ENCODE data around the gene FBXL20.
"Not testable (repeated sequence)": the region's sequence is repeated elsewhere in the genome, so short reads cannot be mapped to it uniquely, and the experiment has no call there.

FBXL20 gene

GRCh38 chr17:39447561-39447960 lies 46.1 kb upstream of the FBXL20 start:
- peak overlapping the region; percentile 92 for H3K4me2 ChIP-seq (ENCODE audit: low read depth, low read length, poor library complexity, severe bottlenecking)
- no peaks in the 10 kb centered on the region for H3K9me2 ChIP-seq (replicated peaks; ENCODE audit: low read depth, low read length)
- peak overlapping the region; percentile 48 for H3K9ac ChIP-seq (ENCODE audit: low read depth, low read length, poor library complexity, severe bottlenecking)
- peaks cover 25% of the 10 kb centered on the region for H3K4me1 ChIP-seq (ENCODE audit: insufficient read depth, low read length, poor library complexity, severe bottlenecking)
- TF ChIP-seq, protein P1, sequence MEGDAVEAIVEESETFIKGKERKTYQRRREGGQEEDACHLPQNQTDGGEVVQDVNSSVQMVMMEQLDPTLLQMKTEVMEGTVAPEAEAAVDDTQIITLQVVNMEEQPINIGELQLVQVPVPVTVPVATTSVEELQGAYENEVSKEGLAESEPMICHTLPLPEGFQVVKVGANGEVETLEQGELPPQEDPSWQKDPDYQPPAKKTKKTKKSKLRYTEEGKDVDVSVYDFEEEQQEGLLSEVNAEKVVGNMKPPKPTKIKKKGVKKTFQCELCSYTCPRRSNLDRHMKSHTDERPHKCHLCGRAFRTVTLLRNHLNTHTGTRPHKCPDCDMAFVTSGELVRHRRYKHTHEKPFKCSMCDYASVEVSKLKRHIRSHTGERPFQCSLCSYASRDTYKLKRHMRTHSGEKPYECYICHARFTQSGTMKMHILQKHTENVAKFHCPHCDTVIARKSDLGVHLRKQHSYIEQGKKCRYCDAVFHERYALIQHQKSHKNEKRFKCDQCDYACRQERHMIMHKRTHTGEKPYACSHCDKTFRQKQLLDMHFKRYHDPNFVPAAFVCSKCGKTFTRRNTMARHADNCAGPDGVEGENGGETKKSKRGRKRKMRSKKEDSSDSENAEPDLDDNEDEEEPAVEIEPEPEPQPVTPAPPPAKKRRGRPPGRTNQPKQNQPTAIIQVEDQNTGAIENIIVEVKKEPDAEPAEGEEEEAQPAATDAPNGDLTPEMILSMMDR (conservative IDR thresholded peaks at IDR 0.05; ENCODE audit: low read length): no peak
- TF ChIP-seq EZH2phosphoT487 (IDR thresholded peaks at IDR 0.05; ENCODE audit: borderline replicate concordance): no peak
- H3K36me3 ChIP-seq (ENCODE audit: insufficient read depth, low read length): peaks cover 34% of the 10 kb centered on the region; the same call in 1 of the 2 replicates
- H4K20me1 ChIP-seq (ENCODE audit: insufficient read depth, low read length, poor library complexity, severe bottlenecking): peaks cover 30% of the 10 kb centered on the region
- no peaks in the 10 kb centered on the region for H3F3A ChIP-seq (ENCODE audit: low read depth)
- H3K4me3 ChIP-seq (ENCODE audit: low read length, poor library complexity, severe bottlenecking): peak overlapping the region; percentile 43
- peaks cover 75% of the 10 kb centered on the region for H3K79me2 ChIP-seq (ENCODE audit: insufficient read depth, low read length)
- H2AFZ ChIP-seq (ENCODE audit: low read length): no peak overlapping the region
- H3K9me3 ChIP-seq (ENCODE audit: insufficient read depth, low read depth, low read length): no peaks in the 10 kb centered on the region
- H3K27me3 ChIP-seq (ENCODE audit: insufficient read depth, low read length, poor library complexity, severe bottlenecking): no peaks in the 10 kb centered on the region

GRCh38 chr17:39443326-39443725 lies 41.9 kb upstream of the FBXL20 start:
- Histone ChIP-seq H3K79me2 (ENCODE audit: insufficient read depth, low read length) (peaks cover 43% of the 10 kb centered on the region), H2AFZ (ENCODE audit: low read length) (no peak overlapping the region), H3K9ac (ENCODE audit: low read depth, low read length, poor library complexity, severe bottlenecking) (no peak overlapping the region), H3K9me3 (ENCODE audit: insufficient read depth, low read depth, low read length) (no peaks in the 10 kb centered on the region), H3K4me2 (ENCODE audit: low read depth, low read length, poor library complexity, severe bottlenecking) (no peak overlapping the region), H3K27me3 (ENCODE audit: insufficient read depth, low read length, poor library complexity, severe bottlenecking) (no peaks in the 10 kb centered on the region), H3F3A (ENCODE audit: low read depth) (no peaks in the 10 kb centered on the region), H3K4me1 (ENCODE audit: insufficient read depth, low read length, poor library complexity, severe bottlenecking) (peaks cover 5% of the 10 kb centered on the region), H4K20me1 (ENCODE audit: insufficient read depth, low read length, poor library complexity, severe bottlenecking) (peaks cover 16% of the 10 kb centered on the region), H3K4me3 (ENCODE audit: low read length, poor library complexity, severe bottlenecking) (no peak overlapping the region), H3K36me3 (ENCODE audit: insufficient read depth, low read length) (peaks cover 71% of the 10 kb centered on the region; the same call in 1 of the 2 replicates), H3K9me2 (replicated peaks; ENCODE audit: low read depth, low read length) (no peaks in the 10 kb centered on the region)
- TF ChIP-seq, protein P1 (conservative IDR thresholded peaks at IDR 0.05; ENCODE audit: low read length): no peak
- no peak for TF ChIP-seq EZH2phosphoT487 (IDR thresholded peaks at IDR 0.05; ENCODE audit: borderline replicate concordance)

GRCh38 chr17:39439868-39440267 lies 38.4 kb upstream of the FBXL20 start:
- not testable (repeated sequence) for H3K9me3 ChIP-seq (ENCODE audit: insufficient read depth, low read depth, low read length); H3K9ac ChIP-seq (ENCODE audit: low read depth, low read length, poor library complexity, severe bottlenecking); H3K4me3 ChIP-seq (ENCODE audit: low read length, poor library complexity, severe bottlenecking); H4K20me1 ChIP-seq (ENCODE audit: insufficient read depth, low read length, poor library complexity, severe bottlenecking); H3K27me3 ChIP-seq (ENCODE audit: insufficient read depth, low read length, poor library complexity, severe bottlenecking); H3F3A ChIP-seq (ENCODE audit: low read depth); H3K4me1 ChIP-seq (ENCODE audit: insufficient read depth, low read length, poor library complexity, severe bottlenecking); H3K9me2 ChIP-seq (replicated peaks; ENCODE audit: low read depth, low read length); H2AFZ ChIP-seq (ENCODE audit: low read length); H3K4me2 ChIP-seq (ENCODE audit: low read depth, low read length, poor library complexity, severe bottlenecking)
- H3K36me3 ChIP-seq (ENCODE audit: insufficient read depth, low read length): peaks cover 72% of the 10 kb centered on the region; the same call in 1 of the 2 replicates
- peaks cover 12% of the 10 kb centered on the region; the same call in 1 of the 2 replicates for H3K79me2 ChIP-seq (ENCODE audit: insufficient read depth, low read length)

DNA sequence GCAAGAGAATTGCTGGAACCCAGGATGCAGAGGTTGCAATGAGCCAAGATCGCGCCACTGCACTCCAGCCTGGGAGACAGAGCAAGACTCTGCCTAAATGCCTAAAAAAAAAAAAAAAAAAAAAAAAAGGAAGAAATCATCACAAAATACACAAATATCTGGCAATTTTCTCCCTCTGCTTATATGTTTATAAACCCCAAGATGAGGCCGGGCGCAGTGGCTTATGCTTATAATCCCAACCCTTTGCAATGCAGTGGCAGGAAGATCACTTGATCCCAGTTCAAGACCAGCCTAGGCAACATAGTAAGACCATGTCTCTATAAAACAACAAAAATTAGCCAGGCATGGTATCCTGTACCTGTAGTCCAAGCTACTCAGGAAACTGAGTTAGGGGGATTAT lies 28.2 kb upstream of the FBXL20 start:
- H3K36me3 ChIP-seq (ENCODE audit: insufficient read depth, low read length): peaks cover 76% of the 10 kb centered on the region
- H3F3A ChIP-seq (ENCODE audit: low read depth): no peaks in the 10 kb centered on the region

More for the DNA sequence above, 28.2 kb upstream of the FBXL20 start:
- H3K9me3 ChIP-seq (ENCODE audit: insufficient read depth, low read depth, low read length): no peaks in the 10 kb centered on the region
- H2AFZ ChIP-seq (ENCODE audit: low read length): no peak overlapping the region
- no peak overlapping the region for H3K4me2 ChIP-seq (ENCODE audit: low read depth, low read length, poor library complexity, severe bottlenecking)
- H4K20me1 ChIP-seq (ENCODE audit: insufficient read depth, low read length, poor library complexity, severe bottlenecking): no peaks in the 10 kb centered on the region
- TF ChIP-seq EZH2phosphoT487 (IDR thresholded peaks at IDR 0.05; ENCODE audit: borderline replicate concordance): no peak
- TF ChIP-seq, protein P1 (conservative IDR thresholded peaks at IDR 0.05; ENCODE audit: low read length): no peak
- H3K9me2 ChIP-seq (replicated peaks; ENCODE audit: low read depth, low read length): no peaks in the 10 kb centered on the region
- H3K79me2 ChIP-seq (ENCODE audit: insufficient read depth, low read length): no peaks in the 10 kb centered on the region
- H3K4me1 ChIP-seq (ENCODE audit: insufficient read depth, low read length, poor library complexity, severe bottlenecking): no peaks in the 10 kb centered on the region
- no peaks in the 10 kb centered on the region for H3K27me3 ChIP-seq (ENCODE audit: insufficient read depth, low read length, poor library complexity, severe bottlenecking)
- no peak overlapping the region for H3K9ac ChIP-seq (ENCODE audit: low read depth, low read length, poor library complexity, severe bottlenecking)
- no peak overlapping the region for H3K4me3 ChIP-seq (ENCODE audit: low read length, poor library complexity, severe bottlenecking)

All from Loucy (cell line).